GM21526 (cell line): Measurements from ENCODE around the gene C11orf97.
A peak's percentile ranks its signal among the peaks of the same experiment; 100 is the strongest.

Experiments
- ATAC-seq: cut with Tn5 transposase; IDR thresholded peaks from one replicate; pipeline ENCODE4 v1.9.1; 2021; ENCODE audit warnings: moderate library complexity; ENCODE audit not compliant: unreplicated experiment, low FRiP score

The C11orf97 gene

GRCh38 chr11:94524341-94524740, 12.1 kb downstream of the C11orf97 start:
- no peak for ATAC-seq

- no peak for ATAC-seq
Observed at GRCh38 chr11:94525546-94526324, 13.5 kb downstream of the C11orf97 start.

- ATAC-seq: no peak
Observed at GRCh38 chr11:94526645-94527438, 14.6 kb downstream of the C11orf97 start.

GRCh38 chr11:94528551-94528950, 16.3 kb downstream of the C11orf97 start:
- no peak for ATAC-seq

- no peak for ATAC-seq
Observed at GRCh38 chr11:94532211-94532610, 19.9 kb downstream of the C11orf97 start.

- ATAC-seq: no peak
Observed at GRCh38 chr11:94533206-94533605, 20.9 kb downstream of the C11orf97 start.

GRCh38 chr11:94533696-94534630, 21.7 kb downstream of the C11orf97 start:
- ATAC-seq: no peak

- no peak for ATAC-seq
Observed at GRCh38 chr11:94536386-94536785, 24.1 kb downstream of the C11orf97 start.

- ATAC-seq: no peak
Observed at GRCh38 chr11:94537031-94537600, 24.9 kb downstream of the C11orf97 start.

GRCh38 chr11:94539420-94539819, 27.2 kb downstream of the C11orf97 start:
- ATAC-seq: no peak

GRCh38 chr11:94543695-94544645, 31.7 kb downstream of the C11orf97 start, which contains the start of gene FUT4:
FUT4 (plus strand) TSS chr11:94543921; CDS start chr11:94544134, 213 bp downstream.
- peak; percentile 86 for ATAC-seq

- peak; percentile 2 for ATAC-seq
Observed at GRCh38 chr11:94544646-94545263, 32.5 kb downstream of the C11orf97 start.

- no peak for ATAC-seq
Observed at GRCh38 chr11:94545264-94546161, 33.3 kb downstream of the C11orf97 start.

GRCh38 chr11:94546162-94546470, 33.9 kb downstream of the C11orf97 start:
- ATAC-seq: no peak

GRCh38 chr11:94546886-94547285, 34.6 kb downstream of the C11orf97 start:
- ATAC-seq: no peak

GRCh38 chr11:94549146-94549545, 36.9 kb downstream of the C11orf97 start:
- no peak for ATAC-seq

GRCh38 chr11:94550513-94550912, 38.3 kb downstream of the C11orf97 start:
- no peak for ATAC-seq

GRCh38 chr11:94553938-94554337, 41.7 kb downstream of the C11orf97 start:
- no peak for ATAC-seq
